IPS-NIHi7 (cell line): Measurements from ENCODE around the gene SSTR5.

Experiments
- DNase-seq: peaks from one replicate; pipeline ENCODE4 v3.0.0; 2012; ENCODE audit warnings: mixed read lengths; ENCODE audit errors: extremely low spot score

SSTR5 gene

DNA sequence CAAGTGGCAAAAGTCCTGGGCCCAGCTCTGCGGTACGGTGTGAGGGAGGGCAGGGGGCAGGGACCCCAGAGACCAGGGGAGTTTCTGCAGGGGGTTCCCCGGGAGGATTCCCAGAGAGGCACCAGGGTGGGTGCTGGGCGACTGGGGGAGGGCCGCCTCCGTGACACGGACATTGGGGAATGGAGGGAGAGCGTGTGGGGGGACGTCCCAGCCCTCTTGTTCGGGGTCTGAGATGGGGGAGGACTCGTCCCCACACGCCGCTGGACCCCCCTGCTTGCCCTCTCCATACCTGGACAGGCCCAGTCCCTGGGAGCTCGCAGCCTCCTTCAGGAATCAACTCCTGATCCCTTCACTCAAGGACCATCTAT lies 49.8 kb downstream of the SSTR5 start:
- no peak for DNase-seq

DNA sequence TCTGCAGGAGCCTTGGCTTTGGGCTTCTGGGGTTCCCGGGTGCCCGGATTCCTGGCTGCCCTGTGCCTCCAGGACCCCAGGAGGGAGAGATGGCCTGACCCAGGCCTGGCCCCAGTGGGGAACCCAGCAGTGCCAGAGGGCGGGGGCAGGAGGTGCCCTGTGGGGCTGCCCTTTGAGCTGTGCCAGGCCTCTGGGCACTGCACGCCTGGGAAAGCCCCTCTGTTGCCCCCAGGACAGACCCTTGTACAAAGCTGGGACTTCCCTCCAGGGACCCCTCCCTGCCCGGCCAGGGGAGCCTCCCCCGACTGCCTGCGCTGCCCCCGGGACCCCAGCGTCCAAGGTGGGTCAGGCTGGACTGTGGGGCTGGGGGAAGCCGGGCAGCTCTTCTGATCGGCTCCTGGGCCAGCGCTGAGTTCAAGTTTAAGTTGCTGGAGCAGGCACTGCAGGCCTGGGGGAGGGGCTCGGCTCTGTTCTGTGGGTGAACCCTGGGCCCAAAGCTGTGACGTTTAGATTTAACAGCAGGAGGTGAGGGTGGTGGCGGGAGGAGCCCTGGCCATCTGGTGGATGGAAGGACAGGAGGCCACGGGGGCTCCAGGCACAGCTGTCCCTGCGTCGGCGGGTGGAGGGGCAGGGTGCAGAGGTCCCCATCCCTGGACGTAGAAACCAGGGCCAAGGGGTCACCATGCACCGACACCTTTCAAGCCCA lies 51.1 kb downstream of the SSTR5 start:
- DNase-seq = no peak

DNA sequence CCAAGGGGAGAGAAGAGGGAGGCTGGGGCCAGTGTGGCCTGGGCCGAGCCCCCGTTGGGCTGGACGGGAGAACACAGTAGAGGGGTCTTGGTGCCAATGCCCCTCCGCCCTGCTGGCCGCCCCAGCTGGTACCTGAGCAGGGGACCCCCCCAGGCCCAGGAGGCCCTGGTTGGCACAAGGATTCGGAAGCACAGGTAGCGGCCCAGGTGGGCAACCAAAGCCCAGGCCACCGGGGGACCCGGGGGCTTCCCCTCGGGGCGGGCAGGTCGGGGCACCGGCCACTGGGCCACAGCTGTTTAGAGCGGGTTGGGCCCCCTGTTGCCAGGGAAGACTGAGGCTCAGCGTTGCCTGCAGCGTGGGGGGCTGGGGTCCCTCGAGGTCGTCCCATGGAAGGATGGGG lies 51.7 kb downstream of the SSTR5 start:
- no peak for DNase-seq

DNA sequence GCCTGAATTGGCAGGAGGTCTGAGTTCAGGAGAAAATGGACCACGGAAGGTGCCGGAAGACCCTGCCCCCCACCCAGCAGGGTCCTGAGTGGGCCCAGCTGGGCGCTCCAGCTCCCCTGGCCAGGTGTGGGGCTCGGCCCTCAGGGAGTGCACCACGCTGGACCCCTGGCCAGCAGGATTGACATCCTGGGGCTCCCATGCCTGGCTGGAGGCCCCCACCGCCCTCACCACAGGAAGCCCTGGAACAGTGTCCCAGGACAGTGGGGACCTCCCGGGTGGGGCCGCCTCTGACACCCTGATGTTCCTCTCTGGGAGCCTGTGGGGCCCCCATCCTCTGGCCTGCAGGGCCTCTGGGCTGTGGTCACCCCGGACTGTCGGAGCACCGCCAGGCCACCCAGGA lies 52.2 kb downstream of the SSTR5 start:
- no peak for DNase-seq

DNA sequence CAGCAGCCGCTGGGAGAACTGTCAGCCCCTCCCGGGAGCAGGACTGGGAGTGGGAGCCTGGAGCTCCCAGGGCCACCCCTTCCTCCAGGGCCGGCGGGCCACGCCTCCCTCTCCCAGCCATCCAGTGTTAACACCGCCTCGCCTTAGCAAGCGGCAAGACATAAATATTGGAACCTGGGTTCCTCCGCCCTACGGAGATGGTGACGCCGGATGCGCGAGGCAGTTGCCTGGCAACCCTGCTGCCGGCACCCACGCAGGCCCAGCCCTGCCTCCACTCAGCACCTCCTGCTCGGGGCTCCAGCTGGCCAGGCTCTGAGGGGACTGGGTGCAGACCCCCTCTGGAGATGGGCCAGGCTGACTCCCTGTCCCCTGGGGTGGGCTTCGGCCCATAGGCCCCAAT lies 52.9 kb downstream of the SSTR5 start:
- DNase-seq = no peak

DNA sequence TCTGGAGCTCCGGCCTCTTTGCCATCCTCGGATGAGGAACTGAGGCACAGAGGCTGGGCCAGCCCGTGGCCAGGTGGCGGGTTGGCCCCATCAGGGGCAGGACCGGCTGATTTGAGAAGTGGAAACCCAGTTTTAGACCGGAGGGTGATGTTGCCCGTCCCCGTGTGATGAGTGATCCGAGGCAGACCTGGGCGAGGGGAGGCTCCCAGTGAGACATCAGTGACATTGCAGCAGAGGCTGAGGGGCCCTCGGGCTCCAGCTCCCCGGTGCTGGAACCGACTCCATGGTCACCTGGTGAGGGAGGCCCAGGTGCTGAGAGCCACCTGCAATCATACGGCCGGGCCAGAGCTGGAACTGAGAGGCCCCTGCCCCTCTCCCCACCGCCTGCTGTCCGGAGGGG lies 53.5 kb downstream of the SSTR5 start:
- no peak for DNase-seq

DNA sequence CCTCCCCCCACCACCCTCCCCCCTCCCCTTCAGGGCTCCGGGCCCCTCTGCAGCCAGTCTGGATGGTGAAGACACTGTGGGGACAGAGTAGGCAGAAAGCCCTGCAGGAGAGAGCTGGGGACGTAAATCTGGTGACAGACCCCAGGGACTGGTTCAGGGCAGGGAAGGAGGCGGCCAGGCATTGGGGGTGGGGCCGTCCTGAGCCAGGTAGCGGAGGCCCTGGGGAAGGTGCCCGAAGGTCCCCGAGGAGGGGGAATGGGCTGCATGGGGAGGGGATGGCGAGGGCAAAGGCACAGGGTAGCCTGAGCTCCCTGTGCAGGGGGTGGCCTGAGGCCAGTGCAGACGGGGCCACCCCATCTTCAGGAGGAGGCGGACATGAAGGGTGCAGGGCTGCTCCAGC lies 54.0 kb downstream of the SSTR5 start:
- no peak for DNase-seq

DNA sequence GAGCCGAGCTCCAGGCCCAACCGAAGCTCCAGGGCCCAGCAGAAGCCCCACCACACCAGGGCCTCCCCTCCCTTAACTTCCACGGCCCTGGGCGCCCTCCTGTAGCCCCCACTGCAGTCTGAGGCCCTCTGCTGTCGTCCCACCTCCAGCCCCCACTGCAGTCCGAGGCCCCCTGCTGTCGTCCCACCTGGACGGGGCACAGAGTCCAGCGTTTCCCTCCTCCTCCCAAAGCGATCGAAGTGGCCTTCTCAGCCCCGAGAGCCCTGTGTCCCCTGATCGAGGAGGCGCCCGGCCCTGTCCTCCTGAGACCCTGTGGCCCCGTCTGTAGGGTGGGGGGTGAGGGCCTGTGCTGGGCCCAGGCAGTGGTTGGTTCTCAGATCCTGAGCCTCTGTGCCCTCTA lies 54.6 kb downstream of the SSTR5 start:
- DNase-seq = no peak

DNA sequence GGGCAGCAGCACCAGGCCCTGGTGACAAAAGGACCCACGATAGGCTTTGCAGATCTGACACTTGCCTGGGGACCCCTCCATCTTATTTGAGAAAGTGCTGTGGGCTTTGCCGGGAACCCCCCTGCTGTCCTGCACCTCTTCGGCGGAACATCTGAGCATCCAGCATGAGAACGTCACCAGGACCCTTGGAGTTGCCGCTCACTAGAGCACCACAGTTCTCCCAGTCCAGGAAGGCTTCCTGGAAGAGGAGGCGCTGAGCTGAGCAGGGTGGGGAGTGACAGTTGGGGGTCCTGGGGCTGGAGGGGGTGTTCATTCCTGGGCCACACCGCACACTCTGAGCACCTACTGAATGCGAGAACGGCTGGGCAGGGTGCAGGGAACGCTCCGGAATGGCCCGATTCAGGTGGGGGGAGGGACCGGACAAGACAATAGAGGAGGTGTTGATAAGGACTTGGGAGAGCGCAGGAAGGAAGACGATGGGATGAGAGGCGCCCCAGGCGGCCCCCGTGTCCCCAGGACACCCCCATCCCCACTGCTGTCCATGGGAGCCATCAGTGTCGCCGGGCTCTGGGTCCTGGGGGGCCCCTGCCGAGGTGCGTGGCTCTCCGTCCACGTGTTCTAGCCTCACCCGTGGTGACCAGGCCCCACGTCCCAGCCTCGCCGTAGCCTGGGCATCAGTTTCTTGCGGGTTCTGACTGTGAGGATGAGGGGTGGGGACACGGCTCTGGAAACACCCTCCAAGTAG lies 55.6 kb downstream of the SSTR5 start:
- no peak for DNase-seq

DNA sequence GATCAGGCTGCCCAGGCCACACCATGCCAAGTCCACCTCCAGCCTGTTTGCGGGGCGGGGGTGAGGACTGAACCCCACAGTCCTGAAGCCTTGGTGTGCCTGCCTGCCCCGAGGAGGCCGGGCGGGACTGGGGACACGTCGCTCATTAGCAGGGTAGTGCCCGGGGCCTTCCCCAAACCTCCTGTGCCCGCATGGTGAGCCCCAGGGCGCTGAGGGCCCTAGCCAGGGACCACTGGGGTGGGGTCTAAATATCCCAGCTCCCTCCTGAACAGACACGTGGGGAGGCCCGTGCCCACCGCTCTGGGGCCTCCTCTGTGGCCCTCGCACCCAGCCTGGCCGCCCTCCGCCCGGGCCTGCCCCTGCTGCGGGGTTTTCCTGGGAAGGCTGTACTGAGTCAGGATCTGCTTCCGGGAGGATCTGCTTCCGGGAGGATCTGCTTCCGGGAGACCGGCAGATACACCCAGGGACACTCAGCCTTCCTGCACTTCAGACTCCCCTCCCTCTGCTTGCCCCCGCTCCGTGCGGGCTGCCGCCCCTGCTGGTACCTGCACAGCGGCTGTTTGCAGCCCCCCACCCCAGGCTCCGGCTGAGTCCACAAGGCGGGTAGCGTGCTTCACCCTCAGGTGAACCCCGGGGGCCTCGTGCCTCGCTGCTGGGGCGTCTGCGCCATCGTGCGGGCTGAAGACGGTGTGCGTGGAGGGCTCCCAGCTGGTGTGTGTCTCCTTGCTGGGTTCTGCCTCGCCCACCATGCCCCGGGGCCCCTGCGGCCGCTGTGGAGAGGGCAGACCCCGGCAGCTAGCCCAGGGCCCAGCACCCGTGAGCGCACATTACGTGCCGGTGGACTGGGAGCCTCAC lies 56.8 kb downstream of the SSTR5 start:
- DNase-seq = no peak

DNA sequence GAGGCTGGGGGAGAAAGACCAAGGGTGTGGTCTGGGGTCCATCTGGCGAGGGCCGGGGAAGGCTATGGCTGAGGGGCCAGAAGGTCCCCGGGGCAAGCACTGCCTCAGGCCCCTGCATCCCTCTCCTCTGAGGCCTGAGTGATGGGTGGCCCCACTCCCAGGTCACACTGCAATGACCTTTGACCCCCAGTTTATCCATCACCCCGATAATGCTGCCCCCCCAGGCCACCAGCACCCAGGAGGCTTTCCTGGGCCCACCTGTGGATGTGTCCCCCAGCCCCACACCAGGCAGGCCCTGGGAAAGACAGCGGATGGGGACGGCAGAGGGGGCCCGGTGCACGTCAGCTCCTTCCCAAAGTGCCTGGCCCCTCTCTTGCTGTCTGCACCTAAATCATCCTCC lies 57.8 kb downstream of the SSTR5 start:
- no peak for DNase-seq
